Measurements from ENCODE around the gene CAND1. TPM values are rescaled to one million over a fixed set of nuclear protein-coding genes. Genes with fewer than 3 reads are reported as not detected.

Gene CAND1
- total RNA-seq, 1 experiment from 2014 or later = 230 TPM

DNA sequence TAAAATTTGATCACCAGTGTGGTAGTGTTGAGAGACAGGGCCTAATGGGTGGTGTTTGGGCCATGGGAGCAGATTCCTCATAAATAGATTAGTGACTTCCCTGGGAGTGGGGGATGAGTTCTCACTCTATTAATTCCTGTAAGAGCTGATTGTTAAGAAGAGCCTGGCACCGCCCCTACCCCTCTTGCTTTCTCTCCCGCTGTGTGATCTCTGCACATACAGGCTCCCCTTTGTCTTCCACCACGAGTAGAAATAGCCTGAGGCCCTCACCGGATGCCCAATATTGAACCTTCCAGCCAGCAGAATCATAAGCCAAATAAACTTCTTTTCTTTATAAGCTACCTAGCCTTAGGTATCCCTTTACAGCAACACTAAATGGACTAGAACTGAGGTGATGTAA lies 31.9 kb upstream of the CAND1 start:
- no peak overlapping the region for H3K27ac ChIP-seq (ENCODE audit: insufficient read length, low read depth, low read length)
- no peak overlapping the region for H2BK120ac ChIP-seq (ENCODE audit: low read depth, low read length, poor library complexity, severe bottlenecking)
- no peaks in the 10 kb centered on the region for H3K23me2 ChIP-seq (ENCODE audit: insufficient read length, low read depth, low read length, poor library complexity, severe bottlenecking)
- H3K4me1 Mint-ChIP-seq = peaks cover 10 to 11% of the 10 kb centered on the region in 2 experiments
- no peak overlapping the region for H3K9ac ChIP-seq (ENCODE audit: extremely low read depth, insufficient read length, low read length)
- TF ChIP-seq, protein P1, sequence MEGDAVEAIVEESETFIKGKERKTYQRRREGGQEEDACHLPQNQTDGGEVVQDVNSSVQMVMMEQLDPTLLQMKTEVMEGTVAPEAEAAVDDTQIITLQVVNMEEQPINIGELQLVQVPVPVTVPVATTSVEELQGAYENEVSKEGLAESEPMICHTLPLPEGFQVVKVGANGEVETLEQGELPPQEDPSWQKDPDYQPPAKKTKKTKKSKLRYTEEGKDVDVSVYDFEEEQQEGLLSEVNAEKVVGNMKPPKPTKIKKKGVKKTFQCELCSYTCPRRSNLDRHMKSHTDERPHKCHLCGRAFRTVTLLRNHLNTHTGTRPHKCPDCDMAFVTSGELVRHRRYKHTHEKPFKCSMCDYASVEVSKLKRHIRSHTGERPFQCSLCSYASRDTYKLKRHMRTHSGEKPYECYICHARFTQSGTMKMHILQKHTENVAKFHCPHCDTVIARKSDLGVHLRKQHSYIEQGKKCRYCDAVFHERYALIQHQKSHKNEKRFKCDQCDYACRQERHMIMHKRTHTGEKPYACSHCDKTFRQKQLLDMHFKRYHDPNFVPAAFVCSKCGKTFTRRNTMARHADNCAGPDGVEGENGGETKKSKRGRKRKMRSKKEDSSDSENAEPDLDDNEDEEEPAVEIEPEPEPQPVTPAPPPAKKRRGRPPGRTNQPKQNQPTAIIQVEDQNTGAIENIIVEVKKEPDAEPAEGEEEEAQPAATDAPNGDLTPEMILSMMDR (conservative IDR thresholded peaks at IDR 0.05) = no peak
- no peak overlapping the region for H2AFZ ChIP-seq (ENCODE audit: low read length)
- H2BK5ac ChIP-seq (ENCODE audit: insufficient read length, low read length) = no peak overlapping the region
- no peak overlapping the region for H4K91ac ChIP-seq (ENCODE audit: insufficient read length, low read depth, low read length)
- H3K4me3 Mint-ChIP-seq = no peak overlapping the region
- no peaks in the 10 kb centered on the region for H3K79me1 ChIP-seq (ENCODE audit: insufficient read depth, low read depth, low read length, poor library complexity, severe bottlenecking)
- H3K4me1 ChIP-seq (ENCODE audit: insufficient read depth, low read length) = peaks cover 4% of the 10 kb centered on the region; the same call in 1 of the 2 replicates
- H2BK15ac ChIP-seq (ENCODE audit: low read depth, low read length) = peak overlapping the region; percentile 80; the same call in 1 of the 2 replicates
- no peak overlapping the region for H3T11ph ChIP-seq (ENCODE audit: low read length)
- H2BK20ac ChIP-seq (ENCODE audit: low read depth, low read length, poor library complexity, severe bottlenecking) = no peak overlapping the region
- peaks cover 7 to 10% of the 10 kb centered on the region in 2 experiments; a peak in 3 of 5 replicates for H3K9me3 Mint-ChIP-seq
- H4K8ac ChIP-seq (replicated peaks; ENCODE audit: insufficient read length, low read depth, low read length) = no peak overlapping the region
- no peak overlapping the region for H3K4me2 ChIP-seq (ENCODE audit: insufficient read depth, insufficient read length, low read length)
- H4K20me1 ChIP-seq (ENCODE audit: control insufficient read depth, insufficient read depth, insufficient read length) = no peaks in the 10 kb centered on the region
- no peak overlapping the region for H3K4ac ChIP-seq (ENCODE audit: low read depth, low read length)
- H3K36me3 Mint-ChIP-seq (ENCODE audit: insufficient read depth in 1 of 3, low read depth in 3 of 3) = peaks cover 0 to 10% (median 2%) of the 10 kb centered on the region in 3 experiments; a peak in 3 of 7 replicates
- H3K56ac ChIP-seq (ENCODE audit: insufficient read length, low read depth, low read length) = no peak overlapping the region
- no peak overlapping the region for H4K5ac ChIP-seq (ENCODE audit: insufficient read length, low read depth, low read length)
- DNase-seq = peak; percentile 67
- no peaks in the 10 kb centered on the region for H3K27me3 Mint-ChIP-seq (ENCODE audit: low read depth)
- no peaks in the 10 kb centered on the region for H3K79me2 ChIP-seq (ENCODE audit: insufficient read depth, low read length)
- H2BK12ac ChIP-seq (ENCODE audit: insufficient read length, low read depth, low read length) = no peak overlapping the region
- H3K27ac Mint-ChIP-seq = peak overlapping the region in 1 of 3 experiments; percentile 26; a peak in 1 of 7 replicates
- H3K14ac ChIP-seq (ENCODE audit: insufficient read depth, low read length) = no peak overlapping the region
- H3K27me3 ChIP-seq (ENCODE audit: insufficient read depth, low read length) = no peaks in the 10 kb centered on the region
- no peak overlapping the region for H3K23ac ChIP-seq (ENCODE audit: insufficient read length, low read depth, low read length)
- H2AK5ac ChIP-seq (ENCODE audit: insufficient read length, low read length) = no peak overlapping the region
- H3K18ac ChIP-seq (ENCODE audit: insufficient read length, low read depth, low read length) = no peak overlapping the region
- H3K9me3 ChIP-seq (ENCODE audit: control insufficient read depth, low read depth, low read length) = no peaks in the 10 kb centered on the region
- no CpG with 5 or more reads among the region's 4 CpGs for WGBS (ENCODE audit: extremely low coverage, insufficient read length, low lambda C conversion rate)

Data from H9 (cell line).